Spleen (tissue), 11 donors: ENCODE results near the gene PTPRG. TPM values are rescaled to one million over a fixed set of nuclear protein-coding genes. Genes with fewer than 3 reads are reported as not detected.

ENCODE experiments used
- DNase-seq: peaks from one replicate; pipeline ENCODE4 v3.0.0-alpha.2; 2020
- H3K27ac ChIP-seq, 8 donors: fragments of 200-600 bp; sonication (generic) in 7 of 8; 1 replicate in 4 of 8; 2 replicates in 4 of 8; pipeline versions ENCODE4 v1.5.0 to v1.8.0; 2016 to 2021; ENCODE audit warnings: inconsistent platforms in 4 of 8, mild to moderate bottlenecking in 4 of 8, moderate library complexity in 1 of 8
- H3K27me3 ChIP-seq, 7 donors: fragments of 200-600 bp; sonication (generic) in 6 of 7; replicated peaks in 1 of 7; 1 replicate in 4 of 7; 2 replicates in 3 of 7; pipeline versions ENCODE4 v1.5.0 to v1.8.0; 2016 to 2021; ENCODE audit warnings: inconsistent platforms in 3 of 7, mild to moderate bottlenecking in 1 of 7
- H3K36me3 ChIP-seq, 6 donors: fragments of 200-600 bp; sonication (generic) in 5 of 6; 1 replicate in 4 of 6; 2 replicates in 2 of 6; pipeline versions ENCODE4 v1.5.0 to v1.8.0; 2016 to 2021; ENCODE audit warnings: inconsistent platforms in 2 of 6
- H3K4me1 ChIP-seq, 6 donors: fragments of 200-600 bp; sonication (generic) in 5 of 6; 1 replicate in 3 of 6; 2 replicates in 3 of 6; pipeline versions ENCODE4 v1.5.0 to v1.8.0; 2016 to 2021; ENCODE audit warnings: inconsistent platforms in 3 of 6
- H3K4me3 ChIP-seq, 8 donors: fragments of 200-600 bp; sonication (generic) in 7 of 8; 1 replicate in 4 of 8; 2 replicates in 4 of 8; pipeline versions ENCODE4 v1.5.0 to v1.8.0; 2016 to 2021; ENCODE audit warnings: inconsistent platforms in 4 of 8, mild to moderate bottlenecking in 4 of 8, moderate library complexity in 2 of 8
- H3K9me3 ChIP-seq, 8 donors: fragments of 200-600 bp; sonication (generic) in 7 of 8; 1 replicate in 4 of 8; 2 replicates in 4 of 8; pipeline versions ENCODE4 v1.5.0 to v1.8.0; 2016 to 2021; ENCODE audit warnings: inconsistent platforms in 4 of 8
- CTCF ChIP-seq, 11 experiments: fragments of 200-600 bp in 7 of 11; fragments of 450-650 bp in 4 of 11; sonication (generic) in 4 of 11; IDR thresholded peaks in 8 of 11; conservative IDR thresholded peaks in 3 of 11; 1 replicate in 7 of 11; 2 replicates in 4 of 11; pipeline versions ENCODE4 v1.4.0 to v1.8.0; 2016 to 2021; ENCODE audit warnings: antibody characterized with exemption in 11 of 11, inconsistent platforms in 4 of 11, mild to moderate bottlenecking in 1 of 11
- POLR2A ChIP-seq, 3 donors: fragments of 450-650 bp; IDR thresholded peaks; one replicate each; pipeline ENCODE4 v1.5.1; 2017; ENCODE audit warnings: antibody characterized with exemption in 3 of 3, mild to moderate bottlenecking in 1 of 3
- POLR2AphosphoS5 ChIP-seq, 3 donors: sonication (generic); formaldehyde crosslinking; IDR thresholded peaks; one replicate each; pipeline ENCODE4 v1.5.1; 2017; ENCODE audit warnings: antibody characterized with exemption in 3 of 3
- WGBS, 5 donors: extraction: QIAGEN DNeasy Blood & Tissue Kit in 3 of 5; methylation state at CpG; one replicate each; pipeline versions ENCODE4 v1.1.5 to v1.1.7; 2013 to 2018; 5-methylcytosine and 5-hydroxymethylcytosine counted together
- intact Hi-C: fragments of 100-400 bp; cut with DNase I; formaldehyde crosslinking; loops from one replicate; pipeline ENCODE4 v1.15.0; 2023; ENCODE audit warnings: low total_unique reads
- polyA plus RNA-seq, 3 donors: library from polyadenylated mRNA; stranded (reverse); fragments of 200-250 nt; gene quantifications; one replicate each; pipeline ENCODE4 v1.2.1, GENCODE V29; 2013
- total RNA-seq, 7 donors: library from RNA; depleted of rRNA in 3 of 7; stranded (reverse); fragments of >200 nt in 3 of 7; fragmentation: NEBNext Ultra II Directional in 4 of 7; extraction: Animal tissue kit (Norgen Biotek cat#: 25700) in 4 of 7; gene quantifications; one replicate each; pipeline versions ENCODE4 v1.1.0 to v1.2.1, GENCODE V29; 2016 to 2021
- donor health status: healthy with polysubstance abuse.
- donor health status: DM: no; HTN: no; CAD: no; lungs with moderate emphysema.
- donor health status: DM: no; HTN: no; CAD: no.
- donor health status: Bipolar disorder and iron deficiency.
- donor health status: healthy.
- donor health status: DM: no; HTN: no; CAD: no.
- donor health status: DM: yes; HTN: yes; CAD: no.

Gene PTPRG
- total and polyA plus RNA-seq, 10 donors = 0.89 to 77.0 (median 34.5) TPM

GRCh38 chr3:61665987-61666386 lies 104.6 kb downstream of the PTPRG start:
- Histone ChIP-seq H3K9me3 (peaks cover 0 to 4% (median 0%) of the 10 kb centered on the region in 8 donors), H3K4me3 (no peak overlapping the region), H3K4me1 (no peaks in the 10 kb centered on the region), H3K27me3 (no peaks in the 10 kb centered on the region), H3K36me3 (no peaks in the 10 kb centered on the region), H3K27ac (no peak overlapping the region)
- 88 to 95% (median 91%) methylated on average over 5 of the region's 5 CpGs for WGBS, 5 donors
- no peak for TF ChIP-seq POLR2A (IDR thresholded peaks at IDR 0.05)
- DNase-seq = no peak
- intact Hi-C loops = no loop called here

- DNase-seq = no peak
- H3K27me3 ChIP-seq = no peaks in the 10 kb centered on the region
- H3K36me3 ChIP-seq = no peaks in the 10 kb centered on the region
- intact Hi-C loops = no loop called here
- TF ChIP-seq CTCF (IDR thresholded peaks at IDR 0.05 in 8 of 11, conservative IDR thresholded peaks at IDR 0.05 in 3 of 11) (no peak), POLR2AphosphoS5 (IDR thresholded peaks at IDR 0.05) (no peak), POLR2A (IDR thresholded peaks at IDR 0.05) (no peak)
- peaks cover 0 to 4% (median 0%) of the 10 kb centered on the region in 8 donors for H3K9me3 ChIP-seq
- WGBS, 5 donors = 75 to 85% (median 79%) methylated on average over 6 of the region's 6 CpGs
- no peak overlapping the region for H3K4me3 ChIP-seq
- no peaks in the 10 kb centered on the region for H3K4me1 ChIP-seq
- no peak overlapping the region for H3K27ac ChIP-seq
Observed at GRCh38 chr3:61666615-61667330, 105.4 kb downstream of the PTPRG start.

- Histone ChIP-seq H3K36me3 (no peaks in the 10 kb centered on the region), H3K27ac (no peak overlapping the region), H3K9me3 (no peaks in the 10 kb centered on the region), H3K4me1 (no peaks in the 10 kb centered on the region), H3K27me3 (no peaks in the 10 kb centered on the region), H3K4me3 (no peak overlapping the region)
- DNase-seq = no peak
- WGBS, 5 donors = 88 to 93% (median 90%) methylated on average over 6 of the region's 6 CpGs
- intact Hi-C loops = no loop called here
- TF ChIP-seq POLR2AphosphoS5 (IDR thresholded peaks at IDR 0.05) (no peak), CTCF (IDR thresholded peaks at IDR 0.05 in 8 of 11, conservative IDR thresholded peaks at IDR 0.05 in 3 of 11) (no peak), POLR2A (IDR thresholded peaks at IDR 0.05) (no peak)
Observed at GRCh38 chr3:61667383-61667782, 106.0 kb downstream of the PTPRG start.

- Histone ChIP-seq H3K4me3 (no peak overlapping the region), H3K9me3 (no peaks in the 10 kb centered on the region), H3K4me1 (no peaks in the 10 kb centered on the region), H3K27me3 (no peaks in the 10 kb centered on the region), H3K36me3 (no peaks in the 10 kb centered on the region), H3K27ac (no peak overlapping the region)
- intact Hi-C loops = no loop called here
- TF ChIP-seq POLR2AphosphoS5 (IDR thresholded peaks at IDR 0.05) = no peak
- no peak for DNase-seq
Observed at GRCh38 chr3:61667814-61668213, 106.4 kb downstream of the PTPRG start.

- no peak overlapping the region for H3K4me3 ChIP-seq
- no peaks in the 10 kb centered on the region for H3K4me1 ChIP-seq
Observed at GRCh38 chr3:61668317-61668864, 107.0 kb downstream of the PTPRG start.

More at GRCh38 chr3:61668317-61668864, 107.0 kb downstream of the PTPRG start:
- TF ChIP-seq POLR2AphosphoS5 (IDR thresholded peaks at IDR 0.05) (no peak), CTCF (IDR thresholded peaks at IDR 0.05 in 8 of 11, conservative IDR thresholded peaks at IDR 0.05 in 3 of 11) (no peak), POLR2A (IDR thresholded peaks at IDR 0.05) (no peak)
- 65 to 76% (median 69%) methylated on average over 5 of the region's 5 CpGs for WGBS, 5 donors
- intact Hi-C loops = no loop called here
- H3K36me3 ChIP-seq = no peaks in the 10 kb centered on the region
- H3K9me3 ChIP-seq = no peaks in the 10 kb centered on the region
- H3K27ac ChIP-seq = no peak overlapping the region
- H3K27me3 ChIP-seq = no peaks in the 10 kb centered on the region
- no peak for DNase-seq
